Fibroblast of peridontal ligament (primary cell): Measurements from ENCODE around the gene CNKSR3.

ENCODE experiments used
- DNase-seq: peaks from one replicate; pipeline ENCODE4 v3.0.0-alpha.2; 2010; ENCODE audit errors: extremely low read depth

Gene CNKSR3

GRCh38 chr6:154414021-154414813 lies 96.3 kb downstream of the CNKSR3 start:
- DNase-seq: peak; percentile 68

DNA sequence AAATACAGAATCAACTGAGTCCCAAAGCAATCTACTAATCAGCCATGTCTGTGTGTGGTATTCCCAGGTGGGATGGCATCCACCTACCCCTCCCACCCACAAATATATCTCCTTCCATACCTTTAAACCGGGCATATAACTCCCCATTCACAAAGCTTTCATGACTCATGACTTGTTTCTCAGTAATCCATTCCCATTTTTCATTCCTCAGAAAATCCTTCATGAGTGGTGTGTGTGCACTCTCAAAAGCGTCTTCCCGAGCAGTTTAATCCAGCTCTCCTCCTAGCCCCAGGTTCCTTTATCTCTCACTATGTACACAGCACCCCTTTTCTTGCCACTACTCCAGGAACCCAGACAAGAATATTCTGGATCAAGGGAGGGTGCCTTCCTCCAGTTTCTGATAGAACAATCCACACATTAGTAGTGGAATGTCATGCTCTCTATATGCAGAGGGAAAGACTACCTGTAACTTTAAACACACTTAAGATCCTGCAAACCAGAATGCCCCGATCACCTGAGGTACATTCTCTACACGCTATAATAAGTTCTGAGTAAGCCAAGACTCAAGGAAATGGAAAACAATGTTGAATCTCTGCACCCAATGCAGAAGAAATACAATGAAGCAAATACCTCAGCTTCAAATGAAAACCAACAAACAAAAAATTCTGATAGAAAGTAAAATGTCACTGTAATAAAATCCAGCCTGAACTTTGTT lies 98.2 kb downstream of the CNKSR3 start:
- peak; percentile 20 for DNase-seq

GRCh38 chr6:154411076-154411475 lies 99.4 kb downstream of the CNKSR3 start:
- no peak for DNase-seq

DNA sequence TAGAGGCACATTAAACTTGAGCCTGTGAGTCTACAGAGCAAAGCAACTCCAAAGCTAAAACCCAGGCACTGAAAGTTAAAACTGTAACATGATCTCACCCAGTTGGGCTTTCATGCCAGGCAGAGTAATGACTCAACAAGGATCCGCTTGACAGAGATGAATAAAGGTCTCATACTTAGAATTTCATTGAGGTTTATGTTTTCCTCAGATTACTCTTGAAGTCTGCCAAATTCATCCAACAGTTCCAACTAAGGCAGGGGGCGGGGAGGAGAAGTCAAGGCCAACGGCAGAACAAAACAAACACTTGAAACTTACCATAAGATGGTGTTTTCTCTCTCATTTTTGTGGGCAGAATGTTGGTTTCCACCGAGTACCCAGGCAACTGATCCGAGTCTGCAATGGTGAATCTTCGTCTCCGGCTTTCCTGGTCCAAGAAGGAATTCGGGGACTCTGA lies 99.8 kb downstream of the CNKSR3 start:
- peak; percentile 100 for DNase-seq

- peak; percentile 68 for DNase-seq
These were observed 101.5 kb downstream of the CNKSR3 start for GRCh38 chr6:154408891-154409500.

DNA sequence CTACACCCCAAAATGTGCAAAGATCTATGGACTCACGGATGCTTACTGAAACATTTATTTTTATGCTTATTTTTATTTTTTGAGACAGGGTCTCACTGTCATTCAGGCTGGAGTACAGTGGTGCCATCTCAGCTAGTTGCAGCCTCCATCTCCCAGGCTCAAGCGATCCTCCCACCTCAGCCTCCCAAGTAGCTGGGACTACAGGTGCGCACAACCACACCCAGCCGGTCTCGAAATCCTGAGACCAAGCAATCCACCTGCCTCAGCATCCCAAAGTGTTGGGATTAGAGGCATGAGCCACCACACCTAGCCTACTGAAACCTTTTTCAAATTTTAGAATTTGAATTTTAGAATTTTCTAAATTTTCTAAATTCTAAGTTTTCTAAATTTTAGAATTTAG lies 103.0 kb downstream of the CNKSR3 start:
- no peak for DNase-seq

DNA sequence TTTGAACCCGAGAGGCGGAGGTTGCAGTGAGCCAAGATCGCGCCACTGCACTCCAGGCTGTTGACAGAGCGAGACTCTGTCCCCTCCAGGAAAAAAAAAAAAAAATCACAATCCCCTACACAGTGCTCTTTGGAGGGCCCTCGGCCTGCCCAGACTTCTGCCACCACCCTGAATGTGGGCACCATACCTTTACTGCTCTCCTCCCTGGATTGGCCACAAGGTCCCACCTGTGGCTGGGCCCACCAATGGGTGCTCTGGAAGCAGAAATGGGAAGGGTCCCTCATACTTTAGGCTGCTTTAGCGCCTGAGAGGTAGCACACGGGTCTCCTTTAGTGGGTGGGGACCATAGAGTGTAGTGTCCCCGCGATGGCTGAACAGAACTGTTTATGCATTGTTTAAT lies 103.6 kb downstream of the CNKSR3 start:
- no peak for DNase-seq

DNA sequence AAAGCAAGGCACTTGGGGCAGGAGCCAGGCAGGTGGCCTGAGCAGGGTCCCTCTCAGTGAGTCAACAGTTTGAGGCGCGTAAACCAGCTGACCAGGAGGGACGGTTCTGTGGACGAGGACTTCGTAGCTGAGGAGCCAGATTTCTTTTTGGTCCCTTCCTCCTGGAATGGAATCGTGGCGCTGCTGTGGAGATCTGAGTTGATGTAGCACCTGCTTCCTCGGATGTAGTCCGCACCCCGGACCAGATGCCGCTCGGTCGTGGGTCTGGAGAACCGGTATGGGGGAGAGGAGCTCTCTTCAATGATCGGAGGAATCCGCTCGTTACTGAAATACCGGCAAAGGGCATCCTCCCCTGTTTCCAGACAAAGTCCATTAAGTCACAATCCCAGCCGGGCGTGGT lies 104.2 kb downstream of the CNKSR3 start:
- no peak for DNase-seq

- peak; percentile 92 for DNase-seq
These were observed 105.6 kb downstream of the CNKSR3 start for GRCh38 chr6:154404791-154405400.

DNA sequence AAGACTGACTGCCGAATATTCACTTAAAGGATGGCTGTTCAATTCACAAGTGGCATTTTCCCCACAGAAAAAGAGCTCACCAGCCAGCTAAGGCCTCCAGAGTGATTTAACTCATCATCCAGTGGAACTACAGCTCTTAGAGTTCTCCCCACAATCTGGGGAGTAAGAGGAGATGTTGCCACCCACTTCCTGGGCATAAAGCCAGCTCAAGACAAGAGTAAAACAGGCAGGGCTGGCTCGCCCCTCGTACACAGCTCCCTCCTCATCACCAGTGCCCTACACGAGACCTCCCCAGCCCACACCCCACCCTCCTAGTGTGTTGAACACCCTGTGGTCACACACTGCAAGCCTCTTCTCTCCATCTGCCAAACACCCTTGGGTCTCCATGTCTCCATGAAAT lies 106.7 kb downstream of the CNKSR3 start:
- peak; percentile 92 for DNase-seq

- DNase-seq: no peak
These were observed 108.3 kb downstream of the CNKSR3 start for GRCh38 chr6:154402081-154402780.

DNA sequence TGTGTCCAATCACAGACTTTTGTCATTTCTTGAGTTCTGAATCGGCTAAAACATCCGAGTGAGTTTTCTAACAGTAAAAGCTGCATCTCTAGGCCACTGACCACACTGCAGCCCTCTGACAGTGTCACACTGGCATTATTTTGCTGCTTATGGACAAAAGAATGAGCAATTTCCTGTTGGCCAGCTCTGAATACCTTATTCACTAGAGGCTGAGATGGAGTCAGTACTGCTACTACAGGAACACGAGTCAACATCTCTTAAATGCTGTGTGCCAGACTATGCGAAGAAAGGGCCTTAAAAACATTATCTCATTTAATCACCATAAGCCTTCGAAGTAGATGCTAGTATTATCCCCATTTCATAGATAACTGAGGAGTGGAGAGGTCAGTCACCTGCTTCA lies 111.4 kb downstream of the CNKSR3 start:
- no peak for DNase-seq

GRCh38 chr6:154397491-154398195 lies 112.8 kb downstream of the CNKSR3 start:
- no peak for DNase-seq

DNA sequence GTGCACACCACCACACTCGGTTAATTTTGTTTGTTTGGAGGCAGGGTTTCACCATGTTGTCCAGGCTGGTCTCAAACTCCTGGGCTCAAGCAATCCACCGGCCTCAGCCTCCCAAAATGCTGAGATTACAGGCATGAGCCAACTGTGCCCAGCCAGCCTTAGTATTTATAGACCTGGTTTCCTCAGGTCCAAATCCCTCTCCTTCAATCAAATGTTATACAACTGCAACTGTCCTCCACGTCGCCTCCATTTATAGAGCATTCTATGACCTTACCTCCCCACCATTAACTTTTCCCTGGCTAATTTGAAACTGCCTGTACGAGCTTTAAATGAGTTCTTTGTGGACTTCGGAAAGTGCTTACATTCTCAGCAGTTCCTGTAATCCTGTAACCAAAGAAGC lies 114.6 kb downstream of the CNKSR3 start:
- DNase-seq: no peak

DNA sequence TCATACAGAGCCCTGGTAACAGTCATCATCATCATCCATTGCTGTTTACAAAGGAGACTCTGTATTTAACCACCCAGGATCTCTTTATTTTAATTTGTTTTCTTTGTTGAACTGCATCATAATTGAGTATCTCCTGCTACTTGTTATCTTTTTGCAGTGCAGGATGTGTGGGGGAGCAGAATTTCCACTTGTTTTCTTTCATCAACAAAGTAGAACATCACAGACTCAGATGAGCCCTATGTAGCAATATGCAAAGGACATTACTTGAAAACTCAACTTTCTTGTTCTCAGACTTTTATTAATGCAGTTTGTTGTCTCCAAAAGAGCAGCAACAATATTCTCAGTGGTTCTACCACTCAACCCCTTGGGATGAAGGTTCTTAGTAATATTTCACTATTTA lies 115.2 kb downstream of the CNKSR3 start:
- no peak for DNase-seq

GRCh38 chr6:154394571-154394970 lies 115.9 kb downstream of the CNKSR3 start:
- no peak for DNase-seq

GRCh38 chr6:154390034-154390433 lies 120.5 kb downstream of the CNKSR3 start:
- no peak for DNase-seq

DNA sequence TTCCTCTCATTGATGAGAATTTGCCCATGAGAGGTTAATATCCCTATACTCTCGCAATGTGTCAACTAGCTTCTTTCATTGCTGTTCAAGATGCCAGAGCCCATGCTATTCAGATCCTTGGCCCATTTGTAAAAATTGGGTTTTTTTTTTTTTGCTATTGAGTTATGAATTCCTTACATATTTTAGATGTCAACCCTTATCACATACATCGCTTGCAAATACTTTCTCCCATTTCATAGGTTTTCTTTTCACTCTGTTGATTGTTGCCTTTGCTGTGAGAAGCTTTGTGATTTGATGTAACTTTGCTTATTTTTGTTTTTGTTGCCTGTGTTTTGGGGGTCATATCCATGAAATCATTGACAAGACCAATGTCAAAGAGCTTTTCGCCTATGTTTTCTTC lies 121.7 kb downstream of the CNKSR3 start:
- no peak for DNase-seq

DNA sequence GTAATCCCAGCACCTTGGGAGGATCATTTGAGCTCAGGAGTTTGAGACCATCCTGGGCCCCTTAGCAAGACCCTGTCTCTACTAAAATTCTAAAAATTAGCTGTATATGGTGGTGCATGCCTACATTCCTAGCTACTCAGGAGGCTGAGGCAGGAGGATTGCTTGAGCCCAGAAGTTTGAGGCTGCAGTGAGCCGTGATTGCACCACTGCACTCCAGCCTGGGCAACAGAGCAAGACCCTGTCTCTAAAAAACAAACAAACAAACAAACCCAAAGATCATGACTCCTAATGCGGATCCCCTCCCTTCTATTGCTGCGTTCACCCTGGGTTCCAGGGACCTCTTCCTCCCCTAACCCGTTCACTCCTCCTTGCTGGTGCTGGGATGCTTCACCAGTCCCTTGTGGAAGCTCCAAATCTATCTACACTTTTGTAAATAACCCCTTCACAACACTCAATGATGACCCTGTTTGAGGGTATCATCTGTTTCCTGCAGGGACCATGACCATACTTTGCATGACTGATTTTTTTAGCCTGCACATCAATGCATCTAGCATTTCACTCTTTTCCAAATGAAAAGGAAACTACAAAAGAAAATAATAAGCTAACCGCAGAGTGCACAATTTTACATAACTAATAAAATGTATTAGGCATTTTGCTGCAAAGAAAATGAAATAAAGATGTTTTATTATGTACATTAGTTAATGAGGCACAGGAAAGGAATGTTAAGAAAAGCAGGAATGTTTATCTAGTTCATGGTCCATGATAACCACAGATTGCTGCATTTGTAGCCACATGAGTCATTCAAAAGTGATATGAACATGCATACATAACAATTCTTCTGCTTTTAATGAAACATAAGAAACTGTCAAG lies 123.4 kb downstream of the CNKSR3 start:
- DNase-seq: peak; percentile 97

DNA sequence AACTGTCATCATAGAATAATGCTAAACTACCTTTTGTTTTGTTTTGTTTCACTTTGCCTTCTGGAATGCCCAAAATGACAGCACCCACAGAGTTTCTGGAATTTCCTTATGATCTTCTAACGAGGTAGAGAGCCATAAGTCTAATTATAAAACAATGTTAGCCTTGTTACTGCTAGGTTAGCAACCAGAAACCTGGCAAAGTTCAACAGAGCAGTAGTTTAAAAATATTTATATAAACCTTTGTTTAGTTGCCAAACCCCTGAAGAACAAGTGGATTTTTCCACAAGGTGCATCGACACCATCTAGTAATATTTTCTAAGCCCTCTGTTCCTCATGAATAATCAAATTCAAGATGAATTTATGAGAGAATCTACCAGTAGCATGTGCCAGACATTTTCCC lies 126.3 kb downstream of the CNKSR3 start:
- DNase-seq: no peak
